ENCODE data around the gene SZT2. TPM values are rescaled to one million over a fixed set of nuclear protein-coding genes. Genes with fewer than 3 reads are reported as not detected.

SZT2 gene
- total and polyA plus RNA-seq, 2 experiments from 2014 or later = 14.8 to 18.8 TPM

- H3K4me1 ChIP-seq (ENCODE audit: insufficient read depth) = peaks cover 6% of the 10 kb centered on the region
- H3K4me2 ChIP-seq = no peak overlapping the region
- H3K36me3 ChIP-seq (replicated peaks; ENCODE audit: insufficient read depth, low read depth) = no peaks in the 10 kb centered on the region
- H3K9me3 ChIP-seq (ENCODE audit: low read depth) = no peaks in the 10 kb centered on the region
- no peaks in the 10 kb centered on the region for H3K9me2 ChIP-seq (replicated peaks; ENCODE audit: insufficient read depth)
- H3K27me3 ChIP-seq = no peaks in the 10 kb centered on the region
- H4K20me1 ChIP-seq (ENCODE audit: insufficient read depth, poor library complexity, severe bottlenecking) = no peaks in the 10 kb centered on the region
- no peak overlapping the region for H2AFZ ChIP-seq
- no peak overlapping the region for H3K27ac ChIP-seq
- TF ChIP-seq EZH2 (IDR thresholded peaks at IDR 0.05; ENCODE audit: borderline replicate concordance) (no peak), EZH2phosphoT487 (IDR thresholded peaks at IDR 0.05; ENCODE audit: low read depth, severe bottlenecking, unreplicated experiment) (no peak), CTCF (IDR thresholded peaks at IDR 0.05; ENCODE audit: poor library complexity) (no peak)
- no peaks in the 10 kb centered on the region for H3K79me2 ChIP-seq
- 63% methylated on average over 2 of the region's 2 CpGs for WGBS (ENCODE audit: low lambda C conversion rate, missing lambda C conversion rate)
- DNase-seq (ENCODE audit: low spot score) = no peak
- H3K4me3 ChIP-seq = no peak overlapping the region
Measured at GRCh38 chr1:43481491-43481890, 91.8 kb downstream of the SZT2 start.

DNA sequence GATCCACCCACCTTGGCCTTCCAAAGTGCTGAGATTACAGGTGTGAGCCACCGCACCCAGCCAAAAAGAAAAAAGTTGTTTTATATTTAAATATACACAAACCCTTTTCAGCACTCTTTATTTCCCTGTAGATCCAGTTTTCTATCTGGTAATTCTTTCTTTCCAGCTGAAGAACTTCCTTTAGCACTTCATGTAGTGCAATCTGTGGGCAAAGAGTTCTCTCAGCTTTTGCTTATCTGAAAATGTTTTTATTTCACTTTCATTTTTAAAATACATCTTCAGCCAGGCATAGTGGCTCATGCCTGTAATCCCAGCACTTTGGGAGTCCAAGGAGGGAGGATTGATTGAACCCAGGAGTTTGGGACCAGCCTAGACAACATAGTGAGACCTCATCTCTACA lies 92.5 kb downstream of the SZT2 start:
- TF ChIP-seq CTCF (IDR thresholded peaks at IDR 0.05; ENCODE audit: poor library complexity) (no peak), EZH2 (IDR thresholded peaks at IDR 0.05; ENCODE audit: borderline replicate concordance) (no peak), EZH2phosphoT487 (IDR thresholded peaks at IDR 0.05; ENCODE audit: low read depth, severe bottlenecking, unreplicated experiment) (no peak)
- Histone ChIP-seq H3K4me2 (no peak overlapping the region), H3K27me3 (no peaks in the 10 kb centered on the region), H3K79me2 (no peaks in the 10 kb centered on the region), H4K20me1 (ENCODE audit: insufficient read depth, poor library complexity, severe bottlenecking) (no peaks in the 10 kb centered on the region), H3K4me3 (no peak overlapping the region), H3K36me3 (replicated peaks; ENCODE audit: insufficient read depth, low read depth) (no peaks in the 10 kb centered on the region), H3K4me1 (ENCODE audit: insufficient read depth) (peaks cover 6% of the 10 kb centered on the region), H3K9me3 (ENCODE audit: low read depth) (no peaks in the 10 kb centered on the region), H3K9me2 (replicated peaks; ENCODE audit: insufficient read depth) (no peaks in the 10 kb centered on the region), H3K27ac (no peak overlapping the region), H2AFZ (no peak overlapping the region)
- no peak for DNase-seq (ENCODE audit: low spot score)
- WGBS (ENCODE audit: low lambda C conversion rate, missing lambda C conversion rate) = 85% methylated on average over 1 of the region's 1 CpG

- H3K4me2 ChIP-seq = no peak overlapping the region
- DNase-seq (ENCODE audit: low spot score) = no peak
- no peak overlapping the region for H3K27ac ChIP-seq
- H4K20me1 ChIP-seq (ENCODE audit: insufficient read depth, poor library complexity, severe bottlenecking) = no peaks in the 10 kb centered on the region
- H3K9me2 ChIP-seq (replicated peaks; ENCODE audit: insufficient read depth) = no peaks in the 10 kb centered on the region
- H3K9me3 ChIP-seq (ENCODE audit: low read depth) = no peaks in the 10 kb centered on the region
- 96% methylated on average over 2 of the region's 2 CpGs for WGBS (ENCODE audit: low lambda C conversion rate, missing lambda C conversion rate)
- H2AFZ ChIP-seq = no peak overlapping the region
- H3K27me3 ChIP-seq = no peaks in the 10 kb centered on the region
- TF ChIP-seq CTCF (IDR thresholded peaks at IDR 0.05; ENCODE audit: poor library complexity) (no peak), EZH2phosphoT487 (IDR thresholded peaks at IDR 0.05; ENCODE audit: low read depth, severe bottlenecking, unreplicated experiment) (no peak), EZH2 (IDR thresholded peaks at IDR 0.05; ENCODE audit: borderline replicate concordance) (no peak)
- H3K4me3 ChIP-seq = no peak overlapping the region
- H3K79me2 ChIP-seq = no peaks in the 10 kb centered on the region
- no peaks in the 10 kb centered on the region for H3K36me3 ChIP-seq (replicated peaks; ENCODE audit: insufficient read depth, low read depth)
- peaks cover 6% of the 10 kb centered on the region for H3K4me1 ChIP-seq (ENCODE audit: insufficient read depth)
Measured at GRCh38 chr1:43484367-43484766, 94.7 kb downstream of the SZT2 start.

GRCh38 chr1:43488165-43488564 lies 98.5 kb downstream of the SZT2 start:
- Histone ChIP-seq H2AFZ (no peak overlapping the region), H3K79me2 (no peaks in the 10 kb centered on the region), H3K27ac (no peak overlapping the region), H3K36me3 (replicated peaks; ENCODE audit: insufficient read depth, low read depth) (no peaks in the 10 kb centered on the region), H3K4me1 (ENCODE audit: insufficient read depth) (no peaks in the 10 kb centered on the region), H3K9me2 (replicated peaks; ENCODE audit: insufficient read depth) (no peaks in the 10 kb centered on the region), H3K4me3 (no peak overlapping the region), H4K20me1 (ENCODE audit: insufficient read depth, poor library complexity, severe bottlenecking) (no peaks in the 10 kb centered on the region), H3K27me3 (no peaks in the 10 kb centered on the region), H3K9me3 (ENCODE audit: low read depth) (no peaks in the 10 kb centered on the region), H3K4me2 (no peak overlapping the region)
- 73% methylated on average over 1 of the region's 1 CpG for WGBS (ENCODE audit: low lambda C conversion rate, missing lambda C conversion rate)
- DNase-seq (ENCODE audit: low spot score) = no peak
- TF ChIP-seq EZH2 (IDR thresholded peaks at IDR 0.05; ENCODE audit: borderline replicate concordance) = no peak
- no peak for TF ChIP-seq EZH2phosphoT487 (IDR thresholded peaks at IDR 0.05; ENCODE audit: low read depth, severe bottlenecking, unreplicated experiment)
- TF ChIP-seq CTCF (IDR thresholded peaks at IDR 0.05; ENCODE audit: poor library complexity) = no peak
